ENCODE measurements around the gene HDAC4.

Gene HDAC4

DNA sequence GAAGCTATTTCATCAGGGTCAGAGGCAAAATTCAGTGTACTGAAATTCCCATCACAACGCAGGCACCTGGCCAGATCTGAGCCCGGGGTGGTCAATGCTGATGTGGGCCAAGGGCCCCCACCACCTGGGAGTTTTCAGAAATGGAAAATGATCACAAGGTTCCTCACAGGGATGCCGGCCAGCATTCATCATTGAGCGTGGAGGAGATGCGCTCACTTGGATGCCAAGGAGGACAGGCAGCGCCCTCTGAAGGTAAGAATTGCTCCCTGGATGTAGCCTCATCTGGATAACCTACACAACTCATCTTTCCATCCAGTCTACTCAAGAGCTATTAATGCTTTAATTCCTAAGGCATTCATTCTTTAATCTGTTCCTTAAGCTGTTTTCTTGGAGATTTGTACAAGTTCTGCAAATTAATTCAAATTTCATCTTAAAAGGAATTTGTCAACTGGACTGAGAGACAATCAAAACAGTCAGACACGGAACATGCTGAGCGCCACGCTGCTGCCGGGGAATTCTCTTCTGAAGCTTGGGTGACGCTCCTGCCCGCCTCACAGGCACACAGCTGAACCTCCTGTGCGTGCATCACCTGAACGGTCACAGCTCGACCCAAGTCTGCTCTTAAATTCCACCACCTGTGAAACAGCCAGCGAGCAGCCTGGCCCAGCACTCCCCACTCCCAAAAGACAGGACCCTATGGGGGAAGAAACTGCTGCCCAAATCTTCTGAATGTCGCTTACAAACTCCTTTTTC is 206.7 kb downstream of the HDAC4 start:
- DNase-seq, result no peak

- no peak for DNase-seq
Observed at GRCh38 chr2:239193401-239193811, 207.4 kb downstream of the HDAC4 start.

DNA sequence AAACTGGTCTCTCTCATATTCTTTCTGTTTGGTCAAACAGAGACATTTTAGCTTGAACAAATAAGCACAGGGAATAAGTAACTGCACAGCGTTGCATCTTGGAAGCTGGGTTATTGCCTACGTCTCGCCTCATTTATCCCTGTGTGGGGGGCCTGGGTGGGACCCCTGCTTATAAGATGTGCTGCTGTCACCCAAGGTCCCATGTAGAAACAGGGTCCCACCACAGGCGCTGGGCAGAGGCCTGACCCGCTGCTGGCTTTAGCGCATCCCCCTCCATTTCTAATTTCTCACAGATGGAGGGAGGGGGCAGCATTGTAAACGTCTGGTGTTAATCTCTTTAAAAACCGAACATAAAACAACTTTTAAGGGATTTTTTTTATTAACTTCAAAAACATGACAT is 207.8 kb downstream of the HDAC4 start:
- no peak for DNase-seq

DNA sequence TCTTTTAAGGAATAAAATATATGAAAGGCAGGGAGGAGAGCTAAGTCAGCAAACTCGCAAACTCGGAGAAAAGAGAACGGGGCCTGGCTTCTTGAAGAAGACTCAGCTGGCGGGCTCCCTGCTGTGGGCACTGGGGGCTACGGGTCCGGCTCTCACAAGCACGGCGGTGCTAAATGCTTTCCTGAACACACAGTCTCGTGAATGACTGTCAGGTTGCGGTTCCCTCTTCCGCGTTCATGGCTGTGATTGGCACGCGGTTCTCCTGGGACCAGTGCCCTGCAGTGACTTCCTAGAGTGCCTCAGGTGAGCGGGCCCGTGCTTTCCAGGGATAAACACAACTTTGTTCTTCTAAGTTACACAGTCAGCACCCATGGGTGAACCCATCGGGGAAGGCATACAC is 208.4 kb downstream of the HDAC4 start:
- no peak for DNase-seq

GRCh38 chr2:239190921-239191885 is 209.6 kb downstream of the HDAC4 start:
- no peak for DNase-seq

DNA sequence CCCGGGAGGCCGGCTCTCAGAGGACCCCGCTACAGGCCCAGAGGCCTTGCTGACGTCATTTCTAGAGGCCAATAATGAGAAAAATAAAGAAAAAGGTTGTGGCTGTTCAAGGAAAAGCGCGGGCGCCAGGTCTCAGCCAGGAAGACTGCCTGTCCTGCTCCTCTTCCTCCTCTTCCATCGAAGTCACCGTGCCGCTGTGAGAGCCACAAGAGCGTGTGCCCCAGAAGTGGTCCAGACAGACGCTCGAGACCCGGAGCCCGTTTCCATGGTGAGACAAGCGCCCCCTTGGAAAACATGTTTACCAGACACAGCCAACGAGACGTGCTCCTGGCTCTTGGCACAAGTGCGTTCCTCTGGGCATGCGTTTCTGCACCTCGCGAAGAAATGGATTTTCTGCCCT is 210.5 kb downstream of the HDAC4 start:
- DNase-seq, result no peak

GRCh38 chr2:239189711-239190131 is 211.1 kb downstream of the HDAC4 start:
- DNase-seq, result no peak

- no peak for DNase-seq
Observed at GRCh38 chr2:239188536-239188935, 212.3 kb downstream of the HDAC4 start.

DNA sequence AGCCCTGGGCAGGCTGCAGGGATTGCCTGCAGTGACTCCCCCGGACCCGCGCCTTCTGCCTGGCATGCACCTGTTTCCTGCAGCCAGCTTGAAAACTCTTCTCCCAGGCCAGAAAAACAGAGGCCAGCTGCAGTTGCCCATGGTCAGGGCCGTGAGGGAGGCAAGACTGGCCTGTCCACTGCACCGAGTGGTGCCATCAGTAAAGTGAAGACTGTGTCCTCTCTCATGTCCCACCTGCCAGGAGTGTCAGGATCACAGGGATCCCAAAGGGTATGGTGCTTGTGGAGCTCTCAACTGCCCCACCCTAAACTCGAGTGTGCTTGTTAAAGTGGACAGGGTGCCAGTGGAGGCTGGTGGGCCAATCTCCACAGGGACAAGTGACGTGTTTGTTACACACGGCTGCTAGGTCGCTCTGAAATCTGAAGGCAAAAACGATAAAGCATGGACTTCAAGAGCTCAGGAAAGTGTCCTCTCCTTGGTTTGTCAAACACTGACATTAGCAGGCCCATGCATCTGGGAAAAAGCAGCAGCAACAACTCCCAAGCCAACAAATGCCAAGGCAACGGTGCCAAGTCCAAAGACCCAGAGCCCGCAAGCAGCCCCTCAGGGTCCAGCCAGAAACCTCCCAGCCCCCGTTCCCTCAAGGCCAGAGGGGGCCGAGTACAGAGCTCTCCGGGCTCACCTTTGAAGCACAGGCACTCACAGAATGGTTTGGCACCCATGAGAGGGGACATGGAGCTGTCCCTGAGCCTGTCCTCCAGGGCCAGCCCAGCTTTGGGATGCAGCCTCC is 213.2 kb downstream of the HDAC4 start:
- no peak for DNase-seq

DNA sequence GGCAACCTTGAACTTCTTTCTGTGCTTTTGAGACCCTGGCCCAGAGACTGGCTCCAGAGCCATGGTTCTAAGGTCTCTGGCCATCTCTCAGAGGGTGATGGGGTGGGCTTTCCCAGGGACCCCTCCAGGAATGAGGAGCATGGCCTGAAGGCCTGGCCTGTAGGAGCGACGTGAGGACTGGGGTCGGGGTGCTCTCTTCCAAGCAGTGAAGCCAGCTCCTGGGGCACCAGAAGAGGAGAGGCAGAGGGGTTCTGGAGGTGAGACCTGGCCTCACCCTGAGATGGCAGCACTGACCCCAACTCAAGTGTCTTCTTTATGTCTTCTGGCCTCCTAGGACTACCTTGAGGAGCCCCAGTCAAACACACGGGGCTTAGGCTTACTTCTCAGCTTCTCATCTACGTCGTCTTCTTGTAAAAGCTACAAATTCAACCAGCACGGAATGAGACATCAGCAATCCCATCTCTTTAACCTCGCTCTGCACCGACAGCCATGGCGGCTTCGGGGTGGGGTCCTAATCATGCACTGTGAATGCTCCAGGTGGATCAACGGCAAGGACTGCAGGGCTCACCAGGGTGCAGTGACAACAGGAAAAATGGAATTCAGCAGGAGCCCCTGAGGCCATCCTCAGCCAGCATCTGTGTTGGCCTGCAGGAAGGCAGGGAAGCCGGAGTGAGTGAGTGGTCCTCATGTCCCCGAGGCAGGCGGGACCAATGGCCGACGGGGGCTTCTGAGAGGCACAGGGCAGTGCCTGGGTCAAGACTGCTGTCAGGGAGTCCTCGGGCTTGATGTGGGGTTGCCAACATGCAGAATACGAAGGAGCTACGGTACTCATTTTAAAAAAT is 214.1 kb downstream of the HDAC4 start:
- DNase-seq, result no peak

DNA sequence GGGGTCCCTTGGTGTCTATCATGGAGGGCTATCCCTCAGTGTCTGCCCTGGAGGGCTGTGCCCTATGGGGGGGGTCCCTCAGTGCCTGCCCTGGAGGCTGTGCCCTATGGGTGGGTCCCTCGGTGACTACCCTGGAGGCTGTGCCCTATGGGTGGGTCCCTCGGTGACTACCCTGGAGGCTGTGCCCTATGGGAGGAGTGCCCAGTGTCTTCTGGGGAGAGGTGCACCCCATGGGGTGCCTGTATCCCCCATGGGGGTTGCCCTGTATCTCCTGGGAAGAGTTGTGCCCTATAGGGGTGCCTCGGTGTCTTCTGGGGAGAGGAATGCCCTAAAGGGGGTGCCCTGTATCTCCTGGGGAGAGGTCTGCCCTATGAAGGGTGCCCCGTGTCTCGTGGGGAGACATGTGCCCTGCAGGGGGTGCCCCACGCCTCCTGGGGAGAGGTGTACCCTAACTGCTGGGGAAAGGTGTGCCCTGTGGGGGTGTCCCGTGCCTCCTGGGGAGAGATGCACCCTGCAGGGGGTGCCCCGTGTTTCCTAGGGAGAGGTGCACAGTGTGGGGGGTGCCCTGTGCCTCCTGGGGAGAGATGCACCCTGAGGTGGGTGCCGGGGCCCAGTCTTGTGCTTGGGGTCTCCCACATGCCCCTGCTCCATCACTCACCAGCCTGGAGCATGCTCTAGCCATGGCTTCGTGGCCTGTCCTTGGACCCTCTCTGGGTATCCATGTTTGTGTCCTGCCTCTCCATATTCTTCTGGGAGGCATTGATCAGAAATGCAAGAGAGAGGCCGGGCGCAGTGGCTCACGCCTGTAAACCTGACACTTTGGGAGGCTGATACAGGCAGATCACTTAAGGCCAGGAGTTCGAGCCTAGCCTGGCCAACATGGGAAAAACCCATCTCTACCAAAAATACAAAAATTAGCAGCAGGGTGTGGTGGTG is 215.6 kb downstream of the HDAC4 start:
- DNase-seq, result no peak

- no peak for DNase-seq
Observed at GRCh38 chr2:239184179-239184578, 216.6 kb downstream of the HDAC4 start.

GRCh38 chr2:239182981-239183791 is 217.6 kb downstream of the HDAC4 start:
- no peak for DNase-seq

DNA sequence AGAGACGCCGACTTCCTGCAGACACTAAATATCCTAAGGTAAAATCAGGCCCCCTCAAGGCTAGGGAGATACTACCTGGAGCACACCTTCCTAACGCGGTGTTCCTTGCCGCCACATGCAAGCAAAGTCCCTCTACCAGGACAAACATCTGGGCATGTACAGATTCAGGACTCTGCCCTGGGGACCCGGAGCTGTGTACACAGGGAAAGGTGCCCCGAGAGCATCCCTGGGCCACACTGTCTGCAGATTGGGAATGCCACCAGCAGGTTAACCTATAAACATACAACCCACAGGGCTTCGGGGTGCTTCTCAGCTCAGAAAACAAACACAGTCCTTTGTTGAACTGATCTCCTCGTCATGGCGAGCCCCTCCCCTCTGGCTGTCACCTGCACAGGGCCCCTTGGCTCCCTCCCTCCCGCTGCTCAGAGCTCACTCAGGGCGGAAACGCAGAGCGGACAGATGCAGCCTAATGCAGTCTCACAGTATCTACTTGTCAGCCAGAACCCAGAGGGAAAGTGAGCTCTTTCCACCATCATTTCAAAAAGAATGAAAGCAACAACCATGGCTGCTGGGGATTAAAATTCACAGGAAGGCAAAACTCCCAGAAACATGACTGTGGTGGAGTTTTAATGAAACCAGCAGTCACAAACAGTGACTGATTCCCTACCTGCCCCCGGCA is 218.8 kb downstream of the HDAC4 start:
- DNase-seq, result no peak

GRCh38 chr2:239181074-239181902 is 219.5 kb downstream of the HDAC4 start:
- DNase-seq, result no peak

DNA sequence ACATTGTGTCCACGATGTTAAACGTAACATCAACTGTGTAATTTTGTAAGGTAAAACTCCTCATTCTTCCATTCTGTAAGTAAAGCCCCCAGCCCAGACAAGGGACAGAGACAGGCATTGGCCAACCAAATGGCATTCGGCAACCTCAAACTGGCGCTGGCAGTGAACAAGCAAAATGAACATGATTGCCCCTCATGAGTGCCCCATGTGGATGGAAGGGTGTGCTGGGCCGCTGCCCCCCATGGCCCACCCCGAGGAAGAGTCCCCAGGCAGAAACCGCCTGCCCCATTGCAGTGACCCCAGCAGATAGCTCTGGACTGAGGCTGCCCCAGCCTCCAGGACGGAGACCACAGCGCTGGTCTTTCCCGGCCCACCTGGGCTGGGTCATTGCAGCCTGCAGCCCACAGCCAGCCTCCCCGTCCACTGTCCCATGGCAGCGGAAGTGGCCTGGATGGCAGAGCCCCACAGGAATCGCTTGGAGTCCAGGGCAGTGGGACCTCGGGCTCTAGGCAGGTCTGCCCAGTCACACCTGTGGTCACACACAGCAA is 220.2 kb downstream of the HDAC4 start:
- no peak for DNase-seq

DNA sequence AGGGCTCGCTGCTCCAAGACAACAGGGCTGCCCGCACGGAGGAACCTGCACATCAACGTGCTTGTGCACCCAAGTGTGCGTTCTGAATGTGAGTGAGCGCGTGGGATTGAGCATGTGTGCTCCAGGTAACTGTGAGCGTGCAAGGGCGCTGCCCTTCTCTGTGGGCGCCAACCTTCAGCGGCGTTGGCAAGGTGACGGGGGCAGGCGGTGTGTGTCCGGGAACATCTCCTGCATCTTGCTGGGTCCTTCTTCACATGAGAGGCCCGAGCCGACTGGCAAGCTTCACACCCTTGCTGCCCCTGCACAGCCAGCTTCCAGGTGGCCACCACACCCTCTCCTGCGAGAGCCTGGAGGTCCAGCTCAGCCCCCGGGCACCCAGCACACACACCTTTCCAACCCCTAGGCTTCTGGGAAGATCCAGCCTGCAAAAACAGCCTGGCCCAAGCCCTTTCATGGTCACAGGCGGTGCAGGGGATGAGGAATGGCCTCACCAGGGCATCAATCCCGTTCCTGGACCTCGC is 220.9 kb downstream of the HDAC4 start:
- DNase-seq, result no peak

DNA sequence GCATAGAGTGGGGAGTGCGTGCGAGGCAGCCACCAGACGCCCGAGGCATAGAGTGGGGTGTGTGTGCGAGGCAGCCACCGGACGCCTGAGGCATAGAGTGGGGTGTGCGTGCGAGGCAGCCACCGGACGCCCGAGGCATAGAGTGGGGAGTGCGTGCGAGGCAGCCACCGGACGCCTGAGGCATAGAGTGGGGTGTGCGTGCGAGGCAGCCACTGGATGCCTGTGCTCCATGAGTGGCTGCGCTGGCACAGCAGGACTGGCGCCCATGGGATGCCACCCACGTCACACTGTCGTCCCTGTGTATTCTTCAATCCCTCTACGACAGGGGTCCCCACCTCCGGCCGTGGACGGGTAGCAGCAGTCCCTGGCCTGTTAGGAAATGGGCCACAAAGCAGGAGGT is 221.9 kb downstream of the HDAC4 start:
- DNase-seq, result no peak
